GM19438 (cell line): Measurements from ENCODE around the gene RAPGEF6.
A peak's percentile ranks its signal among the peaks of the same experiment; 100 is the strongest.
"Not testable (repeated sequence)": the region's sequence is repeated elsewhere in the genome, so short reads cannot be mapped to it uniquely, and the experiment has no call there.

Source experiments
- ATAC-seq: cut with Tn5 transposase; IDR thresholded peaks from one replicate; pipeline ENCODE4 v1.9.1; 2021; ENCODE audit warnings: low read depth; ENCODE audit not compliant: unreplicated experiment

The RAPGEF6 gene

DNA sequence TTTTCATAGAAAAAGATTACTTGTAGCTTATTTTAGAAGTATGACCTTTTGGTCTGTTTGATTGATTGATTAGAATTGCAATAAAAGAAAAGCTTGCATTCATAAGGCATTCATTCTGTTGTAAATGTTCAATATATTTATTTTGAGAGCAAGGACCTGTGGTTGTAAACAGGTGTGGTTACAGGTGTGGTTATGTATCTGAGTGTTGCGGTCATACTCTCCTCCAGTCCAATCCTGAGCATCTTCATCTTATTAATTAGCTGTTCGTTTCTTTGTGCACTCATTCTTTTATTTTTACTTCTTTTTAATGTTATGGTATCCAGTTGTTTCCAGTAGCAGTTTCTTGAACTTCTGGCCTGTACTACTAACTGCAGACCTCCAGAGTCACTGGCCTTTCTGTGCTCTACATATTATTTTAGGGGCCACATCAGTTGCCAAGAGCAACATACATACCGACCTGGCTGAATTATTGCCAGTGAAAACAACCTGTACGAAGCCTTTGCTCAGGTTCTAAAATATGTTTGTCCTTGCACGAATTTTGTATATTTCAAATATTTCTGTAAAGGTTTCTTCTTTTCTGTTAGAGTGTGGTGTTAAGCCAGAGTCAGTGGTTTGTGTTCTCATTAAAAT is 242.4 kb downstream of the RAPGEF6 start:
- ATAC-seq = no peak

DNA sequence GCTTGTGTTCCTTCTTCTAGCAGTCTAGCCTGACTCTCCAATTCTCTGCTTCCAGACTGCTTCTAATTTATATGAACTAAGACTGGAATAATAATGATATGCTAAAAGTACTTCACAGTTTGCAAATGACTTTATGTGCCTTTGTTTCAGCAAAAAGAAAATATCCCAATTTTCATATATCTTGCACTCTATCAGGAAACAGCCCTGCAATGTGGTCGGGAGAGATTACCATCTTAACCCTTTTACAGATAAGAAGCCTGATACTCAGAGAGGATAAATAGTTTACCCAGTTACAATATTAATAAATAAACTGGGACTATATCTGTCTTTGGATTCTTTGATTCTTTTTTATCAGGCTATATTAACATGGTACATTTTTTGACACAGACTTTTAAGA is 245.2 kb downstream of the RAPGEF6 start:
- no peak for ATAC-seq

DNA sequence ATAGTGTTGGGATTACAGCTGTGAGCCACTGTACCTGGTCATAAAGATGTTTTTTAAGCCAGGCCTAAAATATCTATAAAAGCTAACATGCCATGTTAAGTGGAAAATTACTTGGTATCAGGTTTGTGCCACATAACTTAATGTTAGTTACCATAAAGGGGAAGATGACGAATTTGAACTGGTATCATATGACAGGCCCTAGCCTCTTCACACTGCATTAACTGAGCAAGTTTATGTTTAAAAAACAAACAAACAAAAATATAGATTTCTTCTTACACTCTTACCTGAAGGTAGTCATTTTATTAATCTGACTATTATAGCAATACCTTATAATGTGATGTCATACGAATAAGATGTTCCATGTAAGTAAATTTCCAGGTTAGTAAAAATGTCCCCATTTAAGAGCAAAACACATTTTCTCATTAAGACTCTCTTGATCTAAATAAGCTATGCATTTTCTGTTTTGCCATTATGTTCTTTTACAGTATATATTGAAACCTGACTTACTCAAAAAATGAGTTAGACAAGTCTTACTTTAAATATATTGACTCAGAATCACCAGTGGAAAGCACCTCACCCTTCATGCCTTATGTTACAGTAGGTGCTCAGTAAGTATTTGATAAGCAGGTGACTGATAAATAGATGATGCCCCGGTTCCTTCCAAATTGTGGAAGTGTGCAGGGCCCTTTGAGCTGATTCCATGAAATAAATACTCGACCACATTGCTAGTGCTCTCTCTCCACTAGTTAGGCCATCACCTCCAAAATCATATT is 245.7 kb downstream of the RAPGEF6 start:
- no peak for ATAC-seq

DNA sequence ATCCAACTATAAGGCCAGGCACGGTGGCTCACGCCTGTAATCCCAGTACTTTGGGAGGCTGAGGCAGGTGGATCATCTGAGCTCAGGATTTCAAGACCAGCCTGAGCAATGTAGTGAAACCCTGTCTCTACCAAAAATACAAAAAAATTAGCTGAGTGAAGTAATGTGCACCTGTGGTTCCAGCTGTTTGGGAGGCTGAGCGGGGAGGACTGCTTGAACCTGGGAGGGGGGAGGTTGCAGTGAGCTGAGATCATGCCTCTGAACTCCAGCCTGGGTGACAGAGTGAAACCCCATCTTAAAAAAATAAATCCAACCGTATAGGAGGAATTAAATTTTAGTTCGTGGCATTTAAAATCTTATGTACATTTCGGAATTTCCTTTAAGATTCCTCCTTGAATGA is 247.8 kb downstream of the RAPGEF6 start:
- no peak for ATAC-seq

DNA sequence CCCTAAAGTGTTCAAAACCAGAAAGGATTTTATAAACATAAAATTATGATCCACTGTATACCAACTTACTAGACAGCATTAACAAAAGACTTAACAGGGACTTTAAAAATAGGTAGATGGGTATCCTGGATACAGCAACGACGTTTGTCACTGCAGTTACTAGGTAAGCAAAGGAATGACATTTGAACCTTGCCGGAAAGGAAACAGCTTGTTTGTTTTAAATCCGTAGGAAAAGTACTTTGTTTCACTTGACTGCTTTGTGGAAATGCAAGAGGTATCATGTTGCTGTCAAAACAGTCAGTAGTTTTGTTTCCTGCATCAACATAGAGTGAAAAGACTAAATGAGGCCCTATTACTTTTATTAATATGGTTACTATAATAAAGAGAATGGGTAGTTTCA is 248.2 kb downstream of the RAPGEF6 start:
- no peak for ATAC-seq

DNA sequence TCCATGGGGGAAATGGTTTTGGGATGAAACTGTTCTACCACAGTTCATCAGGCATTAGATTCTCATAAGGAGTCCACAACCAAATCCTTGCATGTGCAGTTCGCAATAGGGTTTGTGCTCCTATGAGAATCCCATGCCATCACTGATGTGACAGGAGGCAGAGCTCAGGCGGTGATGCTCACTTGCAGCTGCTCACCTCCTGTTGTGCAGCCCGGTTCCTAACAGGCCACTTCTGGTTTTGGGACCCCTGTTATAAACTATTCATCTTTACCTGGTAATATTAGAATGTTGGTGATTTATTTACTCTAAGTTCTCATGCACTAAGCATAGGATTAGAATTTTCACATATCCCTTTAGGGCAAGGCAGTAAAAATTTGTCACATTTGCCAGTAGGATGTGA is 248.9 kb downstream of the RAPGEF6 start:
- no peak for ATAC-seq

DNA sequence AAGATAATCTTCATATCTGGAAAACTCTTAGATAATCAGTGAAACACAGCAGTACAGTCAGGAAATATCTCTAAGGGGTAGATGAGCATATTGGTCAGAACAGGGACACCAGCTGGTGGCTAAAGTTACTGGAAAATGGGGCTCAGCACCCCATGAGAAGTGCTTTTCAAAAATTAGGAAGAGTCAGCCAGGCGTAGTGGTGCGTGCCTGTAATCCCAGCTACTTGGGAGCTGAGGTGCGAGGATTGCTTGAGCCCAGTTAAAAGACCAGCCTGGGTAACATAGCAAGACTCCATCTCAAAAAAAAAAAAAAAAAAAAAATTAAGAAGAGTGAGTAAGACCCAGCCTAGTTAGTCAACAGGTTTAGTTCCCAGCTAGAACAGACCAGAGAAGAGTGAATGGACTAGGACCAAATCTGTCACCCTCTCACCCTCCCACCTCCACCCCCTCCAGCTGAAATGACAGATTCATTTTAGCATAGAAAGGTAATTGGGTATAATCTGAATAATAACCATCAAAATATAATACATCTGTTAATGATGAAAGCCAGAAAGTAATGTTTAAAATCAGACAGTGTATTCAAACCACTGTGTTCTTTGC is 250.3 kb downstream of the RAPGEF6 start:
- ATAC-seq = no peak

DNA sequence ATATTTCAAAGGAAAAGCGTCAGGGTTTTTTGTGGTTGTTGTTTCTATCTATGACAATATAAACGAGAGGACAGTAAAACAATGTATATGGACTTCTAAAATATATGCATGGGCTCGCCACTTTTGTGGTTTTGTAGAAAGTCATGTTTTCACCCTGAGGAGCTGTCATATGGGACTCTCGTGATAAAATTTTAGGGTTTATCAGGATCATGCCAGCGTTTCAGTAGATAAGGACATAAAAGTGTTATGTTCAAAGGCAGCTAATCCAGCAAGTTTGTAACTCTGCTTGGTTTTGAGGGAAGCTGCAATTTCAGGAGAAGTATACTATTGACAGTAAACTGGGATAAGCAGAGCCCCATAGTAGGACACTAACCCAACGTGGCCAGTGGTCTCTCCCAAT is 250.9 kb downstream of the RAPGEF6 start:
- ATAC-seq = no peak

DNA sequence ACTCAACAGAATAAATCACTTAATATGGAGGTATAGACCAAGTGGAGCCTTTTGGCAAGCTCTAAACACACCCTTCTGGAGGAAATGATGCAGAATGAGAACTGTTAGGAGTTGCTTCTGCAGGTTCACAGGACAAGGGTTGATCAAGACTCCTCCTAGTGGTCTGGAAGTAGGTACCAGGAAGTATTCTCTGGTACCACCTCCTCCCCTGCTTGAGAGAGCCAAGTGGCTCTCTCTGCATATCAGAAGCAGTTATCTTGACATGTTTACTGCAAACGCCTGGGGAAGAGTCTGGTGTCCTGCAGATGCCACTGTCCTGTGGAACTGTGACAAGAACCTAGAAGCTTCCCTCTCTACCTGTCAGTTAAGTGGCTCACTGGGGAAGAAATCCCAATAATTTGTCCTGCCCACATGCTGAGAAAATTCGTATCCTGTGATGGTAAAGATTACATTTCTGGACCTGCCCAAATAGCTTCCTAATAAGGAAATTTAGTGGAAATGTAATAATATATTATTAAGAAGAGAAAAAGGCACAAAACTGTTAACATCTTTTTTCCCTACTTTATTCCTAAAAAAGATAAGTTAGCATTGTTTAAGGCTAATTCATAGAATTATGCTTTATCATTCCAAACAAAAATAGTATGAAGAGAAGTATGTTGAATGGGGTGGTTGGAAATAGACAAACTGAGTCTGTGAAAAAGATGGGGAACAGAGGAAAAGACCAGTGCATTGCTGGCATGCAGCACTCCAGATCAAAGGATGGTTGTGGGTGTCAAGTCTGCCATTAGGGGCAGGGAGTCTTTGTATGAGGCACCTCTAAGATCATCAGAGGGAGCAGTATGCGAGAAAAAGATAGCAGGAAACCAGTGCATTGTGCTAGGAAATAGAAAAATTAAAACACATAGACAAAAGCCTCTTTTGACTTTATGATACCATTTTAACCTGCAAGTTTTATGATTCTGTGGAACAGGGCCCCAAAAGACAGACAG is 252.3 kb downstream of the RAPGEF6 start:
- peak; percentile 56 for ATAC-seq

DNA sequence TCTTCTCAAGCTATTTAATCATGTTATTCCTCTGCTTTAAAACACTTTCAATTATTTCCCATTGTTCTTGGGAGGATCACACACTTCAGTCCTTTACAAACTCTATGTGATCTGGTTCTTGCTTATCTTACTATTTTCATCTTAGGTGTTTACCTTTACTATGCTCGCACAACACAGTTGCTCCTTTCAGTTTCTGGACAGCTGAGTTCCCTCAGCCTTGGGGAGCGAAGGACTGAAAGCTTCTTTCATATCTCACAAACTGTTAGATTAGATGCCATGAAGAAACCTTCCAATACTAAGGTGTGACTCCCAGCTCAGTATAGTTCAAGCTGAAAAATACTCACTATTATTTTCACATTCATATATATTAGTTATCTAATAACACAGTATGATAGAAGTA is 253.3 kb downstream of the RAPGEF6 start:
- ATAC-seq = peak; percentile 52

DNA sequence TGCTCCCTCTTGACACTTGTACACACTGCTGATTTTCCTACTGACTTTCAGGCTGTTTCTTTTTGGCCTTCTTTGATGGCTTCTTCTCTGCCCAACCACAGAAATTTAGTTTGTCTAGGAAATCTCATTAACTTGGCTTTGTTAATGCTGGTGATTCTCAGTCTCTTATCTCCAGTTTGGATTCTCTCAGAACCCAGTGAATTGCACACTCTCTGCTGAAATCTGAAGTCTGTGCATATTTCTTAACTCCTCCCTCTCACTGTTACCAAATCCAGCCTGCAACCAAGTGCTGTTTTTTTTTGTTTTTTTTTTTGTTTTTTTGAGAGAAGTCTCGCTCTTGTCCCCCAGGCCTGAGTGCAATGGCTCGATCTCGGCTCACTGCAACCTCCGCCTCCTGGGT is 254.0 kb downstream of the RAPGEF6 start:
- no peak for ATAC-seq

DNA sequence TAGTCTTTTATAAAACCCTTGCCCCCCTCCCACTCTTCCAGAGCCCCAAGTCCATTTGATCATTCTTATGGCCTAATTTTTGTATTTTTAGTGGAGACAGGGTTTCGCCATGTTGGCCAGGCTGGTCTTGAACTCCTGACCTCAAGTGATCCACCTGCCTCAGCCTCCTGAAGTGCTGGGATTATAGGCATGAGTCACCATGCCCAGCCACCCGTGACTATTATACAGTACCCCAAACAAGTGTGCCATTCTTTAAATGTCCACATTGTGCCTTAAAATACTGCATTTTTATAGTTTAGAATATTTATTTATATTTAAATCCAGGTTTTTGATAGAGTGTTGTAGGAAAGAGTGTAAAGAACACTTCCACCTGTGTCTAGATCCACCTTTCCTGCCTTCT is 254.8 kb downstream of the RAPGEF6 start:
- not testable (repeated sequence) for ATAC-seq

DNA sequence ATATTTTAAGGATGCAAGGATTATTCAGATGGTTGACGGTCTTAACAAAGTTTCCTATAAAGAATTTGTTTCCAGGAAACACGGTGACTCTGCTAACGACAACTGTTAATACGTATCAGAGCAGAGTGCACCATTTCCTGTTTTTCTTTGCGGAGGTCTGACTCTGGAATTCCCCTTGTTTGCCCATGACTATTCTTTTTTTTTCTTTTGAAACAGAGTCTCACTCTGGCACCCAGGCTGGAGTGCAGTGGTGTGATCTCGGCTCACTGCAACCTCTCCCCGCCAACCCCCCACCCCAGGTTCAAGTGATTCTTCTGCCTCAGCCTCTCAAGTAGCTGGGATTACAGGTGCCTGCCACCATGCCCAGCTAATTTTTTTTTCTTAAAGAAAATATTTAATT is 255.3 kb downstream of the RAPGEF6 start:
- peak; percentile 31 for ATAC-seq

DNA sequence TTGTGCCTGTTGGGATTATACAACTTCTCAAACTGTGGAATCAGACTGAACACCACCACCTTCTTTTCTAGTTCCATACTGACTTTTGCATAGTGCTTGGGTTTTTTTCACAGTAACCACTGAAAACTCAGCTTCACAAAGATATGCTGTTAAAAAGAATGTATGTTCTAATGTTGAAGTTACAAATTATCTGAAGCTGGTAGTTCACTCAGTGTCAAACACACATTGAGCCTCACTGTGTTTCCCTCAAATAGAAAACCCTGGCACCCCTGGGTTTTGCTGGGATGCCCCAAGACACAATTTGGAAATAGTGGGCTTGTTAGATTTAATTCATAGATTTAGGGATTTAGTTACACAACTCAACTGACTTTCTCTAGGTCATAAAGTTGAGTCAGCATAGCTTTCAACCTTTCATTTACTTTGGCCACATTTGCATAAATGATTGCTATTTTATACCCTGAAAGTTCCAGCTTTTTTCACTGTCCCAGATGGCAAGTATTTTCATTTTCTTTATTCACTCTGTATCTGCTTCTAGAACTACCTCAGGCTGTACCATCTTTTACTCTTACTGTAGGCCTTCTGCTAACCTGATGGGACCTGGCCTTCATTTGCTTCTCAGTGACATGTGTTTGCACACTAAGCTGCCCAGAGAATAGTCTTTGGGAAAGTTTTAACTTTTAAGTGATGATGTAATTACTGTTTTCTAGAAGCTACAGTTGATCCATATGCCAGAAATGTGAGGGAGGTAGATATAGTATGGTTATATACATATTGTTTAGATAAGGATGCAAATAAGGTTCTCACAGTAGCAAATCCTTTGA is 256.1 kb downstream of the RAPGEF6 start:
- ATAC-seq = peak; percentile 22

DNA sequence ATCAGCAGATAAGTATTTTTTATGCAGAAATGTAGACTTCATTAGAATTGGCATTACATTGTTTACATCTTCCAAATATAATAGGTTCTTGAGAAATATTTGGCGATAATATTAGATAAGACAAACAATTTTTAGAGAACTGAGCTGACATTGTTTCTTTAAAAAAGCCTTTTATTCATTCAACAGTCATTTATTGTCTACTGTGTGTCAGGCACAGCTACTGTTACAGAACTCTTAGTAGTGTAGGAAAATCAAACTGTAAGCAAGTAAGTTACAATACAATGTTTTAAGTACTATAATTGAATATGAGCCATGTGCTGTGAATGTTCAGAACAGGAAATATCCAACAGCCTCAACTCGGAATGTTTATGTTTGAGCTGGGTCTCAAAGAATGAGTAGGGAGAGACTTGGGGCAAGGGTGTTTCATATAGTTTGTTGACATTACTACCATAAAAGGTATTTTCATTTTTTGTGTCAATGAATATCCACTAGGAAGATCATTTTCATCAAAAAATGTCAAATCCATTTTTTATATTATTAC is 257.2 kb downstream of the RAPGEF6 start:
- ATAC-seq = no peak

DNA sequence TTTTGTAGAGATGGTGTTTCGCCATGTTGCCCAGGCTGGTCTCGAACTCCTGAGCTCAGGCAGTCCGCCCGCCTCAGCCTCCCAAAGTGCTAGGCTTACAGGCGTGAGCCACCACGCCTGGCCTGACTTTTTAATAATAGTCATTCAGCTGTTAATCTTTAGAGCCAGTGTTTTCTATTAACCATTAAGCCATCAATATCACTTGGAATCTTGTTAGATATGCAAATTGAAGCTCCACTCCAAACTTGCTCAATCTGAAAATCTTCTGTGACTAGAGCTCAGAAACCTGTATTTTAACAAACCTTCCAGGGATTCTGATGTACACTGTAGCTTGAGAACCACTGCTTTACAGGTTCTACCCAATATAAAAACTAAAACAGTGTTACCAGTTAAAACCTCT is 257.7 kb downstream of the RAPGEF6 start:
- ATAC-seq = no peak

DNA sequence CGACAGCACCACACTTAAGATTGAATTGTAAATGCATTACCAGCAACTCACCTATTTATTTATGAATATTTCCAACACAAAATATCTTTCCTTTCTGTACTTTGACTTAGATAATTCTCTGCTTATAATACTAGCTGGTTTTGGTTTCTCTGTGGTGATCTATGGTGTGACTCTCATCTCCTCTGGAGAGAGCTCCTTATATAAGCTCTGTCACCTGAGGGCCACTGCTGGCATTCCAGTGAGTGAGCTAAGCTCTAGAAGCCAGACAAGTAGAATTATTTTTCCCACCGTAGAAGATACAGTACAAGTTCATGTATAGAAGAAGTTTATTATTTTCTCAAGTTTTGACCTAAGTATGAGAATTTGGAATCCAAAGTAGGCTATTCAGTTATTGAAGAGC is 259.7 kb downstream of the RAPGEF6 start:
- ATAC-seq = no peak
